Measurements from ENCODE around the gene ITLN1.

DNA sequence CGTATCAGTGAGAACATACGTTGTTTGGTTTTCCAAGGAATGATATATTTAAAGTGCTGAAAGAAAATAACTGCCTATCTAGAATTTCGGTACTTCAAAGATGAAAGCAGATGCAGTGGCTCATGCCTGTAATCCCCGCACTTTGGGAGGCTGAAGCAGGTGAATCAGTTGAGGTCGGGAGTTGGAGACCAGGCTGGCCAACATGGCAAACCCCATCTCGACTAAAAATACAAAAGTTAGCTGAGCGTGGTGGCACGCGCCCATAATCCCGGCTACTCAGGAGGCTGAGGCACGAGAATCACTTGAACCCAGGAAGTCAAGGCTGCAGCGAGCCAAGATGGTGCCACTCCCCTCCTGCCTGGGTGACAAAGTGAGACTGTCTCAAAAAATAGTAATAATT lies 38.7 kb downstream of the ITLN1 start:
- TF ChIP-seq CTCF (IDR thresholded peaks at IDR 0.05): no peak
- TF ChIP-seq POLR2A (IDR thresholded peaks at IDR 0.05): no peak
